ENCODE results near the gene MUC2.
A peak's percentile ranks its signal among the peaks of the same experiment; 100 is the strongest.

The MUC2 gene

DNA sequence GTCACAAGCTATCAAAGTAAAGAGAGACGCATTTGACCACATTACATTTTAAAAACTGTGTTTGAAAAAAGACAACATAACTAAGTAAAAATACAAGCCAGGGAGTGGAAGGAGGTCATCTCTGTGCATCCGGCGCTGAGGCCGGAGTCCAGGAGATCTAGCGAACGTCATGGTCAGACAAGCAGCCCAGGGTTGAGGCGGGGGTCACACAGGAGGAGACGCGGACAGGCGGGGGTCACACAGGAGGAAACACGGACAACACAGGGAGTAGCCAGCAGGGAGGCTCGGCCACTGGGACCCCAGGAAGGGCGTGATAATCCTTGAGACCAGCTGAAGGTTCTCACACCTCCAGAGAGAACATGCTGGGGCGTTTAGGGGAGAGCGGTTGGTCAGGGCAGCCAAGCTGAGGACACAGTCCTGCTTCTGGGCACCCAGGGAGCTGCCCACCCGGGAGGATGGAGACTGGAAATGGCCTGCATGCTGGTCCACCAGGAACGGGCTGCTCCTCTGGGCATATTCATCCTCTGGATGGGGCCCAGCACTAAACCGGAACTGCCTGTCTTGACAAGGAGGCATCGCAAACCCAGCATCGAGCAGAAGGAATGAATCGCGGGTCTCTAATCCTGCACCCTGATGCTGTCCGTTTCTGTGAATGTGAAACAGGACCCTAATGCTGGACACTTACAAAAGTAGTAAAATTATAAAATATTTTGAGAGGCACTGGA, 42.2 kb downstream of the MUC2 start:
- H3K27me3 ChIP-seq (ENCODE audit: control insufficient read depth in 3 of 3, insufficient read depth in 3 of 3, low read depth in 1 of 3, low read length in 3 of 3) = peaks cover 0 to 8% (median 2%) of the 10 kb centered on the region in 3 experiments
- H3K23ac ChIP-seq (ENCODE audit: low read depth, low read length, poor library complexity) = no peak overlapping the region
- no peaks in the 10 kb centered on the region for H3K79me1 ChIP-seq (ENCODE audit: low read depth, low read length)
- H3K4me1 ChIP-seq (ENCODE audit: control insufficient read depth in 2 of 2, insufficient read depth in 1 of 2, low read depth in 1 of 2, low read length in 2 of 2) = no peaks in the 10 kb centered on the region
- H2BK5ac ChIP-seq (ENCODE audit: low read length) = no peak overlapping the region
- H3K4me3 ChIP-seq (ENCODE audit: low read length in 2 of 2) = no peak overlapping the region
- H4K8ac ChIP-seq (ENCODE audit: low read depth, low read length) = no peak overlapping the region
- no peak overlapping the region for H2AK5ac ChIP-seq (ENCODE audit: low read depth, low read length)
- H4K91ac ChIP-seq (ENCODE audit: low read depth, low read length, poor library complexity) = no peak overlapping the region
- H2BK120ac ChIP-seq (ENCODE audit: low read depth, low read length) = no peak overlapping the region
- H2BK12ac ChIP-seq (ENCODE audit: low read length) = no peak overlapping the region
- no peak overlapping the region for H3K4me2 ChIP-seq (ENCODE audit: insufficient read depth, low read length, poor library complexity, severe bottlenecking)
- peak overlapping the region; percentile 42 for H3K18ac ChIP-seq (ENCODE audit: low read length)
- H2AFZ ChIP-seq (ENCODE audit: low read length) = no peak overlapping the region
- H3K27ac ChIP-seq (replicated peaks; ENCODE audit: low read length) = no peak overlapping the region
- H3K9ac ChIP-seq (ENCODE audit: low read depth, low read length, poor library complexity) = no peak overlapping the region
- H3K36me3 ChIP-seq (replicated peaks in 1 of 2; ENCODE audit: control insufficient read depth in 2 of 2, insufficient read depth in 2 of 2, low read length in 2 of 2) = no peaks in the 10 kb centered on the region
- no CpG with 5 or more reads among the region's 23 CpGs for WGBS, 2 donors (ENCODE audit: extremely low coverage in 2 of 2, insufficient read length in 2 of 2, insufficient replicate concordance in 1 of 2)
- H3K9me3 ChIP-seq (replicated peaks in 1 of 2; ENCODE audit: control insufficient read depth in 2 of 2, insufficient read depth in 1 of 2, low read depth in 1 of 2, low read length in 2 of 2) = no peaks in the 10 kb centered on the region
- no peak for DNase-seq (ENCODE audit: low spot score)
- no peak overlapping the region for H3K14ac ChIP-seq (ENCODE audit: low read length)
- H3K4ac ChIP-seq (ENCODE audit: low read length) = no peak overlapping the region
- no peak overlapping the region for H2BK15ac ChIP-seq (ENCODE audit: low read length)

DNA sequence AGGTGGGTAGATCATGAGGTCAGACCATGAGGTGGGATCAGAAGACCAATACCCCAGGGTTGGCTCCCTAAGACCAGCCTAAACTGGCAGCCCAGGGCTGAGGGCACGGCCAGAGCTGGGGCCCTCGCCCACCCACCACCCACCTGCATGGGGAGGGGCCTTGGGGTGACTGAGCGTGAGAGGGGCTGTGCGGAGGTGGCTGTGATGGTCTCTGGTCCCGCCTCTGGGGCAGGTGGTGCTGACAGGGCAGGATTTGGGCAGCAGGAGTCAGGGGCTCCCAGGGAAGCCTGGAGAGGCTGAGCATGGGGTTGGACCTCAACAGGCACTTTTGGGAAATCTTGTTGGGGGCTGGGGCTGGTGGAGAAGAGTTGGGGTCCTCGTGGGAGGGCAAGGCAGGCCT, 43.3 kb downstream of the MUC2 start:
- Histone ChIP-seq H3K9ac (ENCODE audit: low read depth, low read length, poor library complexity) (no peak overlapping the region), H2BK5ac (ENCODE audit: low read length) (no peak overlapping the region), H3K79me1 (ENCODE audit: low read depth, low read length) (no peaks in the 10 kb centered on the region), H4K91ac (ENCODE audit: low read depth, low read length, poor library complexity) (no peak overlapping the region), H3K14ac (ENCODE audit: low read length) (no peak overlapping the region), H3K4me3 (ENCODE audit: low read length in 2 of 2) (no peak overlapping the region), H3K27me3 (ENCODE audit: control insufficient read depth in 3 of 3, insufficient read depth in 3 of 3, low read depth in 1 of 3, low read length in 3 of 3) (peaks cover 0 to 8% (median 2%) of the 10 kb centered on the region in 3 experiments), H3K4me1 (ENCODE audit: control insufficient read depth in 2 of 2, insufficient read depth in 1 of 2, low read depth in 1 of 2, low read length in 2 of 2) (no peaks in the 10 kb centered on the region), H4K8ac (ENCODE audit: low read depth, low read length) (no peak overlapping the region), H3K27ac (replicated peaks; ENCODE audit: low read length) (no peak overlapping the region), H3K18ac (ENCODE audit: low read length) (peak overlapping the region; percentile 48), H3K36me3 (replicated peaks in 1 of 2; ENCODE audit: control insufficient read depth in 2 of 2, insufficient read depth in 2 of 2, low read length in 2 of 2) (no peaks in the 10 kb centered on the region), H2BK15ac (ENCODE audit: low read length) (no peak overlapping the region), H2BK120ac (ENCODE audit: low read depth, low read length) (no peak overlapping the region), H2AK5ac (ENCODE audit: low read depth, low read length) (no peak overlapping the region), H3K9me3 (replicated peaks in 1 of 2; ENCODE audit: control insufficient read depth in 2 of 2, insufficient read depth in 1 of 2, low read depth in 1 of 2, low read length in 2 of 2) (no peaks in the 10 kb centered on the region), H3K4ac (ENCODE audit: low read length) (no peak overlapping the region), H2AFZ (ENCODE audit: low read length) (no peak overlapping the region), H2BK12ac (ENCODE audit: low read length) (no peak overlapping the region), H3K23ac (ENCODE audit: low read depth, low read length, poor library complexity) (no peak overlapping the region), H3K4me2 (ENCODE audit: insufficient read depth, low read length, poor library complexity, severe bottlenecking) (no peak overlapping the region)
- no CpG with 5 or more reads among the region's 6 CpGs for WGBS, 2 donors (ENCODE audit: extremely low coverage in 2 of 2, insufficient read length in 2 of 2, insufficient replicate concordance in 1 of 2)
- DNase-seq (ENCODE audit: low spot score) = no peak

DNA sequence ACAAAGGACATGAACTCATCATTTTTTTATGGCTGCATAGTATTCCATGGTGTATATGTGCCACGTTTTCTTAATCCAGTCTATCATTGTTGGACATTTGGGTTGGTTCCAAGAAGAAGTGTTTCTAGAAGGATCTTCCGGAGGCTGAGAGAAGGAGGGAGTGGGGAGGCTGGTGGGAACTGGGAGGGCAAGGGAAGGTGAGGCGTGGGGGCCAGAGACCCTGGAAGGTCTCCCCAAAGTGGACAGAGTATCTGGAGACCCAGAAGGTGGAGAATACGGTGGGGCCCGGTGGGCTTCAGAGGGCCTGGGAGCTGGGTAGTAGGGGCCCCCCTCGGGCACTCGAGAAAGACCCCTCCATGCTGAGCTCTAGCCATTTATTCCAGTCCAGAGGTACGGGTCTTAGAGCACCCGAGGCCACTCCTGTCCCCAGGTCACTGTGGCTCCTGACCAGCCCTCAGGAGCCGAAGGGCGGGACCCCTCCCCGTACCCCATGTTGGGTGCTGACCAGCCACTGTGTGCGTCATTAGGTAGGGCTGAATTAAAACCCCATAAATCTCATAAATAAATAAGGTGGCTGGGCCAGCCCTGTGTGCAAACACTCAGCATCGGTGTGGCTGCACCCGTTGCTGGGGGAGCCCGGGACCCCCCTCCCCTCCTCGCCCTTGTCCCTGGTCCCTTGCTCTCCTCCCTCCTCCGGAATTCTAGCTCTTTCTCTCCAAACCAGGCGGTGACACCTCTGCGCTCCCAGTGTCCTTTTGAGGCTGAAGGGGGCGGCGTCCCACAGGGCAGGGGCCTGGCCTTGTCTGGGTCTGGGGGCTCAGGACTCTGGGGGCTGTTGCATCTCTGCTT, 44.3 kb downstream of the MUC2 start:
- H4K8ac ChIP-seq (ENCODE audit: low read depth, low read length) = no peak overlapping the region
- H3K4me2 ChIP-seq (ENCODE audit: insufficient read depth, low read length, poor library complexity, severe bottlenecking) = no peak overlapping the region
- no peak overlapping the region for H2BK15ac ChIP-seq (ENCODE audit: low read length)
- H3K18ac ChIP-seq (ENCODE audit: low read length) = peak overlapping the region; percentile 87
- H3K4ac ChIP-seq (ENCODE audit: low read length) = no peak overlapping the region
- H3K14ac ChIP-seq (ENCODE audit: low read length) = no peak overlapping the region
- H3K27me3 ChIP-seq (ENCODE audit: control insufficient read depth in 3 of 3, insufficient read depth in 3 of 3, low read depth in 1 of 3, low read length in 3 of 3) = peaks cover 0 to 8% (median 2%) of the 10 kb centered on the region in 3 experiments
- WGBS, 2 donors (ENCODE audit: extremely low coverage in 2 of 2, insufficient read length in 2 of 2, insufficient replicate concordance in 1 of 2) = no CpG with 5 or more reads among the region's 22 CpGs
- no peak overlapping the region for H3K27ac ChIP-seq (replicated peaks; ENCODE audit: low read length)
- no peak overlapping the region for H2AFZ ChIP-seq (ENCODE audit: low read length)
- peak overlapping the region; percentile 27 for H3K23ac ChIP-seq (ENCODE audit: low read depth, low read length, poor library complexity)
- H2AK5ac ChIP-seq (ENCODE audit: low read depth, low read length) = peak overlapping the region; percentile 46
- H3K79me1 ChIP-seq (ENCODE audit: low read depth, low read length) = no peaks in the 10 kb centered on the region
- peak overlapping the region; percentile 93 for H2BK12ac ChIP-seq (ENCODE audit: low read length)
- no peak overlapping the region for H3K9ac ChIP-seq (ENCODE audit: low read depth, low read length, poor library complexity)
- H4K91ac ChIP-seq (ENCODE audit: low read depth, low read length, poor library complexity) = no peak overlapping the region
- H3K9me3 ChIP-seq (replicated peaks in 1 of 2; ENCODE audit: control insufficient read depth in 2 of 2, insufficient read depth in 1 of 2, low read depth in 1 of 2, low read length in 2 of 2) = no peaks in the 10 kb centered on the region
- no peaks in the 10 kb centered on the region for H3K4me1 ChIP-seq (ENCODE audit: control insufficient read depth in 2 of 2, insufficient read depth in 1 of 2, low read depth in 1 of 2, low read length in 2 of 2)
- H3K36me3 ChIP-seq (replicated peaks in 1 of 2; ENCODE audit: control insufficient read depth in 2 of 2, insufficient read depth in 2 of 2, low read length in 2 of 2) = no peaks in the 10 kb centered on the region
- DNase-seq (ENCODE audit: low spot score) = no peak
- H3K4me3 ChIP-seq (ENCODE audit: low read length in 2 of 2) = no peak overlapping the region
- no peak overlapping the region for H2BK5ac ChIP-seq (ENCODE audit: low read length)
- no peak overlapping the region for H2BK120ac ChIP-seq (ENCODE audit: low read depth, low read length)

DNA sequence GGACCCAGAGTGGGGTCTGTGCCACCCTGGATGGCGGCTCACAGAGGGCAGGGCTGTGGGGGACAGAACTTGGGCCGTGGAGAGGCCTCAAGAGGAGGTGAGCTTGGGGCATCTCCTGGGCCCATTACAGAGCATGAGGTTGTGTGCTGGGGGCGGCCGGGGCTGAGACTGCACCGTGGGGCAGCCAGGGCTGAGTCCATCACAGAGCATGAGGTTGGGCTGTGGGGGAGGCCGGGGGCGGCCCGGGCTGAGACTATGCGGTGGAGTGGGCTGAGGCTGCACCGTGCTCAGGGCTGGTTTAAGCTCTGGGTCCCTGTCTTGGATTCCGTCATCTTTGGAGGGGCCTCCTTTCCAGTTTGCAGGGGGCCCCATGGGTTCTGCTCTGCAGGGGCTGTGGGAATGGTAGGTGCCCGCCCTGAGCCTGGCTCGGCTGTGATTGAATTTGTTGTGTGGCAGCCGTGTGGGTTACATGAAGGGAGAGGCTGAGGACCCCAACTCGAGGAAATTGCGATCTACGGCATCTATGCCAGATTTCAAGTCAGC, 45.0 kb downstream of the MUC2 start:
- no peaks in the 10 kb centered on the region for H3K79me1 ChIP-seq (ENCODE audit: low read depth, low read length)
- H4K91ac ChIP-seq (ENCODE audit: low read depth, low read length, poor library complexity) = no peak overlapping the region
- H3K23ac ChIP-seq (ENCODE audit: low read depth, low read length, poor library complexity) = peak overlapping the region; percentile 27
- peak overlapping the region; percentile 36 for H2BK120ac ChIP-seq (ENCODE audit: low read depth, low read length)
- WGBS, 2 donors (ENCODE audit: extremely low coverage in 2 of 2, insufficient read length in 2 of 2, insufficient replicate concordance in 1 of 2) = no CpG with 5 or more reads among the region's 17 CpGs
- H3K9me3 ChIP-seq (replicated peaks in 1 of 2; ENCODE audit: control insufficient read depth in 2 of 2, insufficient read depth in 1 of 2, low read depth in 1 of 2, low read length in 2 of 2) = no peaks in the 10 kb centered on the region
- H3K36me3 ChIP-seq (replicated peaks in 1 of 2; ENCODE audit: control insufficient read depth in 2 of 2, insufficient read depth in 2 of 2, low read length in 2 of 2) = peaks cover 0 to 2% of the 10 kb centered on the region in 2 donors
- H2BK15ac ChIP-seq (ENCODE audit: low read length) = no peak overlapping the region
- no peak overlapping the region for H3K9ac ChIP-seq (ENCODE audit: low read depth, low read length, poor library complexity)
- H3K4me2 ChIP-seq (ENCODE audit: insufficient read depth, low read length, poor library complexity, severe bottlenecking) = no peak overlapping the region
- H3K4me1 ChIP-seq (ENCODE audit: control insufficient read depth in 2 of 2, insufficient read depth in 1 of 2, low read depth in 1 of 2, low read length in 2 of 2) = no peaks in the 10 kb centered on the region
- no peak overlapping the region for H2AFZ ChIP-seq (ENCODE audit: low read length)
- H2AK5ac ChIP-seq (ENCODE audit: low read depth, low read length) = no peak overlapping the region
- H4K8ac ChIP-seq (ENCODE audit: low read depth, low read length) = no peak overlapping the region
- H2BK5ac ChIP-seq (ENCODE audit: low read length) = no peak overlapping the region
- no peak overlapping the region for H3K27ac ChIP-seq (replicated peaks; ENCODE audit: low read length)
- H2BK12ac ChIP-seq (ENCODE audit: low read length) = peak overlapping the region; percentile 93
- peak overlapping the region; percentile 87 for H3K18ac ChIP-seq (ENCODE audit: low read length)
- H3K27me3 ChIP-seq (ENCODE audit: control insufficient read depth in 3 of 3, insufficient read depth in 3 of 3, low read depth in 1 of 3, low read length in 3 of 3) = peaks cover 0 to 8% (median 2%) of the 10 kb centered on the region in 3 experiments
- DNase-seq (ENCODE audit: low spot score) = no peak
- no peak overlapping the region for H3K14ac ChIP-seq (ENCODE audit: low read length)
- H3K4ac ChIP-seq (ENCODE audit: low read length) = no peak overlapping the region
- no peak overlapping the region for H3K4me3 ChIP-seq (ENCODE audit: low read length in 2 of 2)

Data from neuronal stem cell (in vitro differentiated cells).